GM23338 (cell line): ENCODE measurements around the gene KCNAB3. TPM values are rescaled to one million over a fixed set of nuclear protein-coding genes. Genes with fewer than 3 reads are reported as not detected.

ENCODE experiments used
- ATAC-seq: fragments of 200-7000 bp; cut with Tn5 transposase; 3 replicates; pipeline ENCODE4 v1.9.1; 2020
- DNase-seq: peaks from one replicate; pipeline ENCODE4 v3.0.0-alpha.2; 2015; ENCODE audit warnings: low spot score
- H2AFZ ChIP-seq: fragments of 200-600 bp; sonication (generic); 2 replicates; pipeline ENCODE4 v1.8.0; 2016; ENCODE audit warnings: antibody characterized with exemption, mild to moderate bottlenecking, moderate library complexity
- H3F3A ChIP-seq: fragments of 200-600 bp; sonication (generic); replicated peaks from 2 replicates; pipeline ENCODE4 v1.8.0; 2017; ENCODE audit warnings: antibody characterized with exemption, mixed run types, low read depth
- H3K27ac ChIP-seq: fragments of 200-600 bp; sonication (generic); 2 replicates; pipeline ENCODE4 v1.6.1; 2016; ENCODE audit warnings: low read depth
- H3K27me3 ChIP-seq: fragments of 200-600 bp; sonication (generic); 2 replicates; pipeline ENCODE4 v1.8.0; 2016; ENCODE audit warnings: mild to moderate bottlenecking, mixed run types, moderate library complexity; ENCODE audit not compliant: insufficient read depth
- H3K36me3 ChIP-seq: fragments of 200-600 bp; sonication (generic); 2 replicates; pipeline ENCODE4 v1.8.0; 2016; ENCODE audit warnings: mild to moderate bottlenecking; ENCODE audit not compliant: insufficient read depth
- H3K4me1 ChIP-seq: fragments of 200-600 bp; sonication (generic); 2 replicates; pipeline ENCODE4 v1.8.0; 2016; ENCODE audit warnings: mild to moderate bottlenecking, moderate library complexity; ENCODE audit not compliant: insufficient read depth
- H3K4me2 ChIP-seq: fragments of 200-600 bp; sonication (generic); 2 replicates; pipeline ENCODE4 v1.7.1; 2017; ENCODE audit warnings: mixed run types
- H3K4me3 ChIP-seq: fragments of 200-600 bp; sonication (generic); 2 replicates; pipeline ENCODE4 v1.6.1; 2016; ENCODE audit warnings: mixed run types
- H3K79me2 ChIP-seq: fragments of 200-600 bp; sonication (generic); replicated peaks from 2 replicates; pipeline ENCODE4 v1.8.0; 2017; ENCODE audit warnings: mild to moderate bottlenecking; ENCODE audit not compliant: insufficient read depth
- H3K9me2 ChIP-seq: fragments of 200-600 bp; sonication (generic); 2 replicates; pipeline ENCODE4 v1.8.0; 2017; ENCODE audit not compliant: insufficient read depth
- H4K20me1 ChIP-seq: fragments of 200-600 bp; sonication (generic); replicated peaks from 2 replicates; pipeline ENCODE4 v1.8.0; 2017; ENCODE audit warnings: mild to moderate bottlenecking; ENCODE audit not compliant: insufficient read depth
- H3K27ac Mint-ChIP-seq: 2 replicates; pipeline ENCODE4 v1.8.0; 2020; ENCODE audit warnings: inconsistent platforms, mild to moderate bottlenecking, moderate library complexity, mixed read lengths
- H3K27me3 Mint-ChIP-seq: 3 replicates; pipeline ENCODE4 v1.8.0; 2022; ENCODE audit warnings: low read depth, mild to moderate bottlenecking, moderate library complexity, mixed read lengths, inconsistent platforms; ENCODE audit not compliant: insufficient read depth, poor library complexity
- H3K36me3 Mint-ChIP-seq: 3 replicates; pipeline ENCODE4 v1.8.0; 2021; ENCODE audit warnings: low read depth, mild to moderate bottlenecking, inconsistent platforms, moderate library complexity, mixed read lengths
- H3K4me1 Mint-ChIP-seq: 3 replicates; pipeline ENCODE4 v1.8.0; 2020; ENCODE audit warnings: mild to moderate bottlenecking, inconsistent platforms, mixed read lengths
- H3K4me3 Mint-ChIP-seq: 3 replicates; pipeline ENCODE4 v1.8.0; 2021; ENCODE audit warnings: moderate library complexity, mild to moderate bottlenecking, inconsistent platforms, mixed read lengths
- H3K9me3 Mint-ChIP-seq: 3 replicates; pipeline ENCODE4 v1.8.0; 2020; ENCODE audit warnings: moderate library complexity, mild to moderate bottlenecking, inconsistent platforms, mixed read lengths
- CREB1 ChIP-seq: fragments of 250-450 bp; sonication (Bioruptor Pico); IDR thresholded peaks from 2 replicates; pipeline ENCODE4 v1.5.0; 2020; ENCODE audit warnings: low read depth, mild to moderate bottlenecking, moderate library complexity
- EZH2 ChIP-seq: fragments of 200-600 bp; sonication (generic); IDR thresholded peaks from one replicate; pipeline ENCODE4 v1.8.0; 2017; ENCODE audit warnings: antibody characterized with exemption, mild to moderate bottlenecking, low read depth; ENCODE audit not compliant: unreplicated experiment
- EZH2phosphoT487 ChIP-seq: fragments of 200-600 bp; sonication (generic); IDR thresholded peaks from one replicate; pipeline ENCODE4 v1.8.1; 2018; ENCODE audit warnings: antibody characterized with exemption; ENCODE audit not compliant: unreplicated experiment
- NANOG ChIP-seq: IDR thresholded peaks from 2 replicates; pipeline ENCODE4 v1.6.1; 2016; ENCODE audit warnings: antibody characterized with exemption, borderline replicate concordance
- POLR2AphosphoS5 ChIP-seq: IDR thresholded peaks from 2 replicates; pipeline ENCODE4 v1.6.1; 2016; ENCODE audit warnings: antibody characterized with exemption, low read depth
- STAT1 ChIP-seq: IDR thresholded peaks from one replicate; pipeline ENCODE4 v1.6.1; 2016; ENCODE audit warnings: antibody characterized with exemption; ENCODE audit not compliant: unreplicated experiment
- ZNF114 ChIP-seq: fragments of 250-450 bp; sonication (Bioruptor Pico); IDR thresholded peaks from 2 replicates; pipeline ENCODE4 v1.5.0; 2020; ENCODE audit warnings: mild to moderate bottlenecking, moderate library complexity
- polyA plus RNA-seq: library from polyadenylated mRNA; unstranded; fragments of >200 nt; fragmentation: Nextera tagmentation; extraction: Ambion mirVana; gene quantifications from 2 replicates; pipeline ENCODE4 v1.2.1, GENCODE V29; 2016
- total RNA-seq: library from RNA; depleted of rRNA; stranded (reverse); fragments of >200 nt; shearing (Covaris generic); gene quantifications from 2 replicates; pipeline ENCODE4 v1.2.3, GENCODE V29; 2014
- TF ChIP-seq, protein P1 (sequence below): IDR thresholded peaks from 2 replicates; pipeline ENCODE4 v1.6.1; 2016; ENCODE audit warnings: antibody characterized with exemption
- TF ChIP-seq, protein P2 (sequence below), 2 experiments: fragments of 200-600 bp in 1 of 2; sonication (generic) in 1 of 2; conservative IDR thresholded peaks; 2 replicates each; pipeline versions ENCODE4 v1.5.1 to v1.6.1; 2016 to 2017; ENCODE audit warnings: antibody characterized with exemption in 2 of 2, low read depth in 2 of 2, mild to moderate bottlenecking in 2 of 2, moderate library complexity in 1 of 2
- TF ChIP-seq, protein P3 (sequence below): fragments of 250-450 bp; sonication (Bioruptor Pico); IDR thresholded peaks from 2 replicates; pipeline ENCODE4 v1.5.0; 2020; ENCODE audit warnings: mild to moderate bottlenecking, moderate library complexity

The KCNAB3 gene
- total and polyA plus RNA-seq, 2 experiments from 2014 or later = 0.45 to 1.0 TPM

DNA sequence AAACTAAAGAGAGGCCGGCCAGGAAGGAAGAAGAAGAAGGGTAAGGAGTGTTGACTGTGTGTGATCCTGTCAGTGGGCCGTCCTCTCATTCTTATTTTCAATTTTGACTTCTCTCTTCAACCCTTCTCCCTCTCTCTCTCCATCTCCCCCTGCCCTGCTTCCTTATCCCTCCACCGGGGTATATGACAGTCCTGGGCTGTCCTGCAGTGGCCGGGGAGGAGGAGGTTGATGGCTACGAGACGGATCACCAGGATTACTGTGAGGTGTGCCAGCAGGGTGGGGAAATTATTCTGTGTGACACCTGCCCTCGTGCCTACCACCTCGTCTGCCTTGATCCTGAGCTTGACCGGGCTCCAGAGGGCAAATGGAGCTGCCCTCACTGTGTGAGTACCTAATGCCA, 35.4 kb downstream of the KCNAB3 start:
- Histone ChIP-seq H3K27me3 (0 out of 2 replicates have a peak, but pooled peaks cover 2% of the 10 kb centered on the region), H4K20me1 (no peaks in the 10 kb centered on the region), H2AFZ (no peak overlapping the region), H3K27ac (no peak overlapping the region), H3K9me2 (no peaks in the 10 kb centered on the region), H3K4me1 (peaks cover 3% of the 10 kb centered on the region; the same call in 1 of the 2 replicates), H3K4me3 (no peak overlapping the region), H3K4me2 (no peak overlapping the region), H3K79me2 (no peaks in the 10 kb centered on the region), H3F3A (no peaks in the 10 kb centered on the region), H3K36me3 (0 out of 2 replicates have a peak, but pooled peaks cover 3% of the 10 kb centered on the region)
- Mint-ChIP-seq H3K36me3 (peaks cover 23% of the 10 kb centered on the region), H3K4me1 (no peaks in the 10 kb centered on the region; the same call in 2 of the 3 replicates), H3K9me3 (no peaks in the 10 kb centered on the region), H3K4me3 (no peak overlapping the region), H3K27me3 (peaks cover 13% of the 10 kb centered on the region), H3K27ac (no peak overlapping the region)
- TF ChIP-seq POLR2AphosphoS5 (no peak), NANOG (no peak), CREB1 (CRISPR knock-in tag) (no peak), EZH2 (no peak), EZH2phosphoT487 (no peak), ZNF114 (CRISPR knock-in tag) (no peak), STAT1 (no peak)
- TF ChIP-seq, protein P1, sequence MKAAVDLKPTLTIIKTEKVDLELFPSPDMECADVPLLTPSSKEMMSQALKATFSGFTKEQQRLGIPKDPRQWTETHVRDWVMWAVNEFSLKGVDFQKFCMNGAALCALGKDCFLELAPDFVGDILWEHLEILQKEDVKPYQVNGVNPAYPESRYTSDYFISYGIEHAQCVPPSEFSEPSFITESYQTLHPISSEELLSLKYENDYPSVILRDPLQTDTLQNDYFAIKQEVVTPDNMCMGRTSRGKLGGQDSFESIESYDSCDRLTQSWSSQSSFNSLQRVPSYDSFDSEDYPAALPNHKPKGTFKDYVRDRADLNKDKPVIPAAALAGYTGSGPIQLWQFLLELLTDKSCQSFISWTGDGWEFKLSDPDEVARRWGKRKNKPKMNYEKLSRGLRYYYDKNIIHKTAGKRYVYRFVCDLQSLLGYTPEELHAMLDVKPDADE = no peak
- TF ChIP-seq, protein P2, sequence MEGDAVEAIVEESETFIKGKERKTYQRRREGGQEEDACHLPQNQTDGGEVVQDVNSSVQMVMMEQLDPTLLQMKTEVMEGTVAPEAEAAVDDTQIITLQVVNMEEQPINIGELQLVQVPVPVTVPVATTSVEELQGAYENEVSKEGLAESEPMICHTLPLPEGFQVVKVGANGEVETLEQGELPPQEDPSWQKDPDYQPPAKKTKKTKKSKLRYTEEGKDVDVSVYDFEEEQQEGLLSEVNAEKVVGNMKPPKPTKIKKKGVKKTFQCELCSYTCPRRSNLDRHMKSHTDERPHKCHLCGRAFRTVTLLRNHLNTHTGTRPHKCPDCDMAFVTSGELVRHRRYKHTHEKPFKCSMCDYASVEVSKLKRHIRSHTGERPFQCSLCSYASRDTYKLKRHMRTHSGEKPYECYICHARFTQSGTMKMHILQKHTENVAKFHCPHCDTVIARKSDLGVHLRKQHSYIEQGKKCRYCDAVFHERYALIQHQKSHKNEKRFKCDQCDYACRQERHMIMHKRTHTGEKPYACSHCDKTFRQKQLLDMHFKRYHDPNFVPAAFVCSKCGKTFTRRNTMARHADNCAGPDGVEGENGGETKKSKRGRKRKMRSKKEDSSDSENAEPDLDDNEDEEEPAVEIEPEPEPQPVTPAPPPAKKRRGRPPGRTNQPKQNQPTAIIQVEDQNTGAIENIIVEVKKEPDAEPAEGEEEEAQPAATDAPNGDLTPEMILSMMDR (conservative IDR thresholded peaks at IDR 0.05; ENCODE audit: low read depth in 2 of 2) = no peak
- ATAC-seq (no peak), DNase-seq (no peak)

DNA sequence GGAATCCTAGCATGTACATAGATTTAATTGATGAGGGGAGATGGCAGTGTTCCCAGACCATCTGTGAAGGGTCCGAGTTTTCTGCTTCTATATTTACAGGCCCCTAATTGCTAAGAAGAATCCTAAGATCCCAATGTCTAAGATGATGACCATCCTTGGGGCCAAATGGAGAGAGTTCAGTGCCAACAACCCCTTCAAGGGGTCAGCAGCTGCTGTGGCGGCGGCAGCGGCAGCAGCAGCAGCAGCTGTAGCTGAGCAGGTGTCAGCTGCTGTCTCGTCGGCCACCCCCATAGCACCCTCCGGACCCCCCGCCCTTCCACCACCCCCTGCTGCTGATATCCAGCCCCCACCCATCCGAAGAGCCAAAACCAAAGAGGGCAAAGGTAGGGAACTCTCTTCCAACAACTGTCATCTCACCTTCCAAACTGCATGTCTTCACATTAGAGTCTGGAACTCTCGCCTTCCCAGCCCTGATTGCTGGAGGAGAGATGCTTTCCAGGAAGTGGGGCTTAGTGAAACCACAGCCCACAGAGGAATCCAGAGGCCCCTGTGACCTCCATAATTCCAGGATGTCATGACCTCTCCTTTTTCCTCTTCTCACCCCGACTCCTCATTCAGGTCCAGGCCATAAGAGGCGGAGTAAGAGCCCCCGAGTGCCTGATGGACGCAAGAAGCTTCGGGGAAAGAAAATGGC, 36.3 kb downstream of the KCNAB3 start:
- no peak for ATAC-seq
- Mint-ChIP-seq H3K36me3 (peaks cover 20% of the 10 kb centered on the region), H3K4me3 (no peak overlapping the region), H3K4me1 (no peaks in the 10 kb centered on the region; the same call in 2 of the 3 replicates), H3K27ac (no peak overlapping the region), H3K27me3 (peaks cover 13% of the 10 kb centered on the region), H3K9me3 (no peaks in the 10 kb centered on the region)
- no peak for DNase-seq
- H4K20me1 ChIP-seq = no peaks in the 10 kb centered on the region
- no peak overlapping the region for H3K4me3 ChIP-seq
- no peaks in the 10 kb centered on the region for H3K9me2 ChIP-seq
- no peak overlapping the region for H2AFZ ChIP-seq
- no peaks in the 10 kb centered on the region for H3F3A ChIP-seq
- H3K36me3 ChIP-seq = 0 out of 2 replicates have a peak, but pooled peaks cover 3% of the 10 kb centered on the region
- H3K79me2 ChIP-seq = no peaks in the 10 kb centered on the region
- H3K4me2 ChIP-seq = no peak overlapping the region
- H3K27me3 ChIP-seq = peaks cover 11% of the 10 kb centered on the region; the same call in 1 of the 2 replicates
- H3K4me1 ChIP-seq = peaks cover 12% of the 10 kb centered on the region; the same call in 1 of the 2 replicates
- no peak overlapping the region for H3K27ac ChIP-seq
- TF ChIP-seq POLR2AphosphoS5 = no peak
- TF ChIP-seq NANOG = no peak
- TF ChIP-seq, protein P3, sequence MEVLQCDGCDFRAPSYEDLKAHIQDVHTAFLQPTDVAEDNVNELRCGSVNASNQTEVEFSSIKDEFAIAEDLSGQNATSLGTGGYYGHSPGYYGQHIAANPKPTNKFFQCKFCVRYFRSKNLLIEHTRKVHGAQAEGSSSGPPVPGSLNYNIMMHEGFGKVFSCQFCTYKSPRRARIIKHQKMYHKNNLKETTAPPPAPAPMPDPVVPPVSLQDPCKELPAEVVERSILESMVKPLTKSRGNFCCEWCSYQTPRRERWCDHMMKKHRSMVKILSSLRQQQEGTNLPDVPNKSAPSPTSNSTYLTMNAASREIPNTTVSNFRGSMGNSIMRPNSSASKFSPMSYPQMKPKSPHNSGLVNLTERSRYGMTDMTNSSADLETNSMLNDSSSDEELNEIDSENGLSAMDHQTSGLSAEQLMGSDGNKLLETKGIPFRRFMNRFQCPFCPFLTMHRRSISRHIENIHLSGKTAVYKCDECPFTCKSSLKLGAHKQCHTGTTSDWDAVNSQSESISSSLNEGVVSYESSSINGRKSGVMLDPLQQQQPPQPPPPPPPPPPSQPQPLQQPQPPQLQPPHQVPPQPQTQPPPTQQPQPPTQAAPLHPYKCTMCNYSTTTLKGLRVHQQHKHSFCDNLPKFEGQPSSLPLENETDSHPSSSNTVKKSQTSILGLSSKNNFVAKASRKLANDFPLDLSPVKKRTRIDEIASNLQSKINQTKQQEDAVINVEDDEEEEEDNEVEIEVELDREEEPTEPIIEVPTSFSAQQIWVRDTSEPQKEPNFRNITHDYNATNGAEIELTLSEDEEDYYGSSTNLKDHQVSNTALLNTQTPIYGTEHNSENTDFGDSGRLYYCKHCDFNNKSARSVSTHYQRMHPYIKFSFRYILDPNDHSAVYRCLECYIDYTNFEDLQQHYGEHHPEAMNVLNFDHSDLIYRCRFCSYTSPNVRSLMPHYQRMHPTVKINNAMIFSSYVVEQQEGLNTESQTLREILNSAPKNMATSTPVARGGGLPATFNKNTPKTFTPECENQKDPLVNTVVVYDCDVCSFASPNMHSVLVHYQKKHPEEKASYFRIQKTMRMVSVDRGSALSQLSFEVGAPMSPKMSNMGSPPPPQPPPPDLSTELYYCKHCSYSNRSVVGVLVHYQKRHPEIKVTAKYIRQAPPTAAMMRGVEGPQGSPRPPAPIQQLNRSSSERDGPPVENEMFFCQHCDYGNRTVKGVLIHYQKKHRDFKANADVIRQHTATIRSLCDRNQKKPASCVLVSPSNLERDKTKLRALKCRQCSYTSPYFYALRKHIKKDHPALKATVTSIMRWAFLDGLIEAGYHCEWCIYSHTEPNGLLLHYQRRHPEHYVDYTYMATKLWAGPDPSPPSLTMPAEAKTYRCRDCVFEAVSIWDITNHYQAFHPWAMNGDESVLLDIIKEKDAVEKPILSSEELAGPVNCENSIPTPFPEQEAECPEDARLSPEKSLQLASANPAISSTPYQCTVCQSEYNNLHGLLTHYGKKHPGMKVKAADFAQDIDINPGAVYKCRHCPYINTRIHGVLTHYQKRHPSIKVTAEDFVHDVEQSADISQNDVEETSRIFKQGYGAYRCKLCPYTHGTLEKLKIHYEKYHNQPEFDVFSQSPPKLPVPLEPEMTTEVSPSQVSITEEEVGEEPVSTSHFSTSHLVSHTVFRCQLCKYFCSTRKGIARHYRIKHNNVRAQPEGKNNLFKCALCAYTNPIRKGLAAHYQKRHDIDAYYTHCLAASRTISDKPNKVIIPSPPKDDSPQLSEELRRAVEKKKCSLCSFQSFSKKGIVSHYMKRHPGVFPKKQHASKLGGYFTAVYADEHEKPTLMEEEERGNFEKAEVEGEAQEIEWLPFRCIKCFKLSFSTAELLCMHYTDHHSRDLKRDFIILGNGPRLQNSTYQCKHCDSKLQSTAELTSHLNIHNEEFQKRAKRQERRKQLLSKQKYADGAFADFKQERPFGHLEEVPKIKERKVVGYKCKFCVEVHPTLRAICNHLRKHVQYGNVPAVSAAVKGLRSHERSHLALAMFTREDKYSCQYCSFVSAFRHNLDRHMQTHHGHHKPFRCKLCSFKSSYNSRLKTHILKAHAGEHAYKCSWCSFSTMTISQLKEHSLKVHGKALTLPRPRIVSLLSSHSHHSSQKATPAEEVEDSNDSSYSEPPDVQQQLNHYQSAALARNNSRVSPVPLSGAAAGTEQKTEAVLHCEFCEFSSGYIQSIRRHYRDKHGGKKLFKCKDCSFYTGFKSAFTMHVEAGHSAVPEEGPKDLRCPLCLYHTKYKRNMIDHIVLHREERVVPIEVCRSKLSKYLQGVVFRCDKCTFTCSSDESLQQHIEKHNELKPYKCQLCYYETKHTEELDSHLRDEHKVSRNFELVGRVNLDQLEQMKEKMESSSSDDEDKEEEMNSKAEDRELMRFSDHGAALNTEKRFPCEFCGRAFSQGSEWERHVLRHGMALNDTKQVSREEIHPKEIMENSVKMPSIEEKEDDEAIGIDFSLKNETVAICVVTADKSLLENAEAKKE (CRISPR knock-in tag) = no peak
